Liver (tissue), 3 donors: Measurements from ENCODE around the gene IQUB.

ENCODE experiments used
- ATF3 ChIP-seq: IDR thresholded peaks from 2 replicates; pipeline ENCODE4 v1.6.1; 2016; ENCODE audit warnings: antibody characterized with exemption
- EGR1 ChIP-seq, 2 donors: IDR thresholded peaks; 2 replicates each; pipeline ENCODE4 v1.6.1; 2016 to 2018; ENCODE audit warnings: antibody characterized with exemption in 2 of 2, low read depth in 2 of 2
- FOXA1 ChIP-seq: IDR thresholded peaks from 2 replicates; pipeline ENCODE4 v1.6.1; 2016; ENCODE audit warnings: antibody characterized with exemption
- FOXA2 ChIP-seq: IDR thresholded peaks from 2 replicates; pipeline ENCODE4 v1.6.1; 2016; ENCODE audit warnings: antibody characterized with exemption
- GABPA ChIP-seq, 2 donors: IDR thresholded peaks in 1 of 2; conservative IDR thresholded peaks in 1 of 2; 2 replicates each; pipeline ENCODE4 v1.6.1; 2016; ENCODE audit warnings: antibody characterized with exemption in 2 of 2, mild to moderate bottlenecking in 1 of 2, moderate library complexity in 1 of 2
- JUND ChIP-seq, 2 donors: IDR thresholded peaks; 2 replicates each; pipeline ENCODE4 v1.6.1; 2016; ENCODE audit warnings: antibody characterized with exemption in 2 of 2
- MAX ChIP-seq: IDR thresholded peaks from 2 replicates; pipeline ENCODE4 v1.6.1; 2016; ENCODE audit warnings: antibody characterized with exemption
- RAD21 ChIP-seq, 2 donors: IDR thresholded peaks; 2 replicates each; pipeline ENCODE4 v1.6.1; 2016; ENCODE audit warnings: antibody characterized with exemption in 2 of 2, mild to moderate bottlenecking in 2 of 2
- REST ChIP-seq: IDR thresholded peaks from 2 replicates; pipeline ENCODE4 v1.6.1; 2016; ENCODE audit warnings: antibody characterized with exemption, mild to moderate bottlenecking
- RXRA ChIP-seq, 2 donors: IDR thresholded peaks; 2 replicates each; pipeline ENCODE4 v1.6.1; 2017 to 2018; ENCODE audit warnings: antibody characterized with exemption in 2 of 2, mild to moderate bottlenecking in 1 of 2
- TAF1 ChIP-seq: conservative IDR thresholded peaks from 2 replicates; pipeline ENCODE4 v1.6.1; 2016; ENCODE audit warnings: antibody characterized with exemption, mild to moderate bottlenecking
- YY1 ChIP-seq: IDR thresholded peaks from 2 replicates; pipeline ENCODE4 v1.6.1; 2016; ENCODE audit warnings: antibody characterized with exemption, mild to moderate bottlenecking
- ZBTB33 ChIP-seq: IDR thresholded peaks from 2 replicates; pipeline ENCODE4 v1.6.1; 2016; ENCODE audit warnings: antibody characterized with exemption
- TF ChIP-seq, protein P1 (sequence below): fragments of 150-350 bp; IDR thresholded peaks from 2 replicates; pipeline ENCODE4 v1.5.1; 2017; ENCODE audit warnings: improper control_type of control experiment, low read depth, low read length; ENCODE audit not compliant: missing input control
- donor health status: healthy.
- donor health status: healthy.

DNA sequence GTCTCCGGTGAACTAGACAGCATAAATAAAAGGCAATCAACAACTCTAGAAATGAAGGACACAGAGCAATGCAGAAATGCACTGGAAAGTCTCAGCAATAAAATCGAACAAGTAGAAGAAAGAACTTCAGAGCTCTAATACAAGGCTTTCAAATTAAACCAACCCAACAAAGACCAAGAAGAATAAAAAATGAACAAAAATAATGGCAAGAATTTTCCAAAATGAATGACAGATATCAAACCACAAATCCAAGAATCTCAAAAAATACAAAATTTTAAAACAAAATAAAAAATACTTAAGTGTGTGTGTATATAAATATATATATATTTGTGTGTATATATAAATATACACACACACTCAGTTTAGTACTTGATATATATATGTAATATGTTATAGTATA, 110.8 kb downstream of the IQUB start:
- TF ChIP-seq, protein P1, sequence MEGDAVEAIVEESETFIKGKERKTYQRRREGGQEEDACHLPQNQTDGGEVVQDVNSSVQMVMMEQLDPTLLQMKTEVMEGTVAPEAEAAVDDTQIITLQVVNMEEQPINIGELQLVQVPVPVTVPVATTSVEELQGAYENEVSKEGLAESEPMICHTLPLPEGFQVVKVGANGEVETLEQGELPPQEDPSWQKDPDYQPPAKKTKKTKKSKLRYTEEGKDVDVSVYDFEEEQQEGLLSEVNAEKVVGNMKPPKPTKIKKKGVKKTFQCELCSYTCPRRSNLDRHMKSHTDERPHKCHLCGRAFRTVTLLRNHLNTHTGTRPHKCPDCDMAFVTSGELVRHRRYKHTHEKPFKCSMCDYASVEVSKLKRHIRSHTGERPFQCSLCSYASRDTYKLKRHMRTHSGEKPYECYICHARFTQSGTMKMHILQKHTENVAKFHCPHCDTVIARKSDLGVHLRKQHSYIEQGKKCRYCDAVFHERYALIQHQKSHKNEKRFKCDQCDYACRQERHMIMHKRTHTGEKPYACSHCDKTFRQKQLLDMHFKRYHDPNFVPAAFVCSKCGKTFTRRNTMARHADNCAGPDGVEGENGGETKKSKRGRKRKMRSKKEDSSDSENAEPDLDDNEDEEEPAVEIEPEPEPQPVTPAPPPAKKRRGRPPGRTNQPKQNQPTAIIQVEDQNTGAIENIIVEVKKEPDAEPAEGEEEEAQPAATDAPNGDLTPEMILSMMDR: no peak
- TF ChIP-seq REST: no peak
- TF ChIP-seq JUND (IDR thresholded peaks at IDR 0.05): no peak
- no peak for TF ChIP-seq GABPA (IDR thresholded peaks at IDR 0.05 in 1 of 2, conservative IDR thresholded peaks at IDR 0.05 in 1 of 2)
- TF ChIP-seq YY1: no peak
- TF ChIP-seq RAD21 (IDR thresholded peaks at IDR 0.05): no peak
- no peak for TF ChIP-seq TAF1
- no peak for TF ChIP-seq FOXA2
- TF ChIP-seq FOXA1: no peak
- no peak for TF ChIP-seq ZBTB33
- TF ChIP-seq MAX: no peak
- no peak for TF ChIP-seq RXRA (IDR thresholded peaks at IDR 0.05)
- no peak for TF ChIP-seq EGR1 (IDR thresholded peaks at IDR 0.05; ENCODE audit: low read depth in 2 of 2)
- no peak for TF ChIP-seq ATF3
